HG03060 (cell line): ENCODE data around the gene GRAPL.
"Not testable (repeated sequence)": the region's sequence is repeated elsewhere in the genome, so short reads cannot be mapped to it uniquely, and the experiment has no call there.

Source experiments
- ATAC-seq: cut with Tn5 transposase; IDR thresholded peaks from one replicate; pipeline ENCODE4 v1.9.1; 2021; ENCODE audit warnings: low read depth, moderate number of reproducible peaks; ENCODE audit not compliant: unreplicated experiment

GRAPL gene

DNA sequence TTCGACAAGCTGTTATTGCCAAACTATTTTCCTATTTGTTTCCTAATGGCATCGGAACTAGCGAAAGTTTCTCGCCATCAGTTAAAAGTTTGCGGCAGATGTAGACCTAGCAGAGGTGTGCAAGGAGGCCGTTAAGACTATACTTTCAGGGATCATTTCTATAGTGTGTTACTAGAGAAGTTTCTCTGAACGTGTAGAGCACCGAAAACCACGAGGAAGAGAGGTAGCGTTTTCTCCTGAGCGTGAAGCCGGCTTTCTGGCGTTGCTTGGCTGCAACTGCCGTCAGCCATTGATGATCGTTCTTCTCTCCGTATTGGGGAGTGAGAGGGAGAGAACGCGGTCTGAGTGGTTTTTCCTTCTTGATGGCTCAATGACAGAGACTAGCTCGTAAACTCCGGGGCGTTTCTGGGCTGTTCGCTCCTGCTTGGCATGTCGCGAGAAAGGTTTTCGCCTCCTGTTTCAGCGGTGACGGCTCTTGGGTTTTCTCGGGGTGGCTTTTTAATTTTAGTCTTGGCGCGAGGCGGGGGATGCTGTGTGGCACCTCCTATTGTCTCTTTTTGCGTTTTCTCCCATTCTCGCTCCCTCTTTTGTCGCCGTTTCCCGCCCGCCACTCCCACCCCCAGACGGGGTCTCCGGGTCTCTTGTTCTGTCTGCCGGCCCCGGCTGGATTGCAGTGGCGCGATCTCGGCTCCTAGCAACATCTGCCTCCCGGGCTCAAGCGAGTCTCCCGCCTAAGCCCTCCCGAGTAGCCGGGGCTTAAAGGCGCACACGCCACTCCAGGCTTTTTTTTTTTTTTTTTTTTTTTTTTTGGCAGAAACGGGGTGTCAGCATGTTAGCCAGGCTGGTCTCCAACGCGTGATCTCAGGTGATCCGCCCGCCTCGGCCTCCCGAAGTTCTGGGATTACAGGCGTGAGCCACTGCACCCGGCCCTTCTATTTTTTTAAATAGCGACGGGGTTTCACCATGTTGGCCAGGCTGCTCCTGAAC, 60.8 kb downstream of the GRAPL start:
- peak; percentile 38 for ATAC-seq

GRCh38 chr17:19188870-19189708, 61.7 kb downstream of the GRAPL start:
- peak; percentile 45 for ATAC-seq

DNA sequence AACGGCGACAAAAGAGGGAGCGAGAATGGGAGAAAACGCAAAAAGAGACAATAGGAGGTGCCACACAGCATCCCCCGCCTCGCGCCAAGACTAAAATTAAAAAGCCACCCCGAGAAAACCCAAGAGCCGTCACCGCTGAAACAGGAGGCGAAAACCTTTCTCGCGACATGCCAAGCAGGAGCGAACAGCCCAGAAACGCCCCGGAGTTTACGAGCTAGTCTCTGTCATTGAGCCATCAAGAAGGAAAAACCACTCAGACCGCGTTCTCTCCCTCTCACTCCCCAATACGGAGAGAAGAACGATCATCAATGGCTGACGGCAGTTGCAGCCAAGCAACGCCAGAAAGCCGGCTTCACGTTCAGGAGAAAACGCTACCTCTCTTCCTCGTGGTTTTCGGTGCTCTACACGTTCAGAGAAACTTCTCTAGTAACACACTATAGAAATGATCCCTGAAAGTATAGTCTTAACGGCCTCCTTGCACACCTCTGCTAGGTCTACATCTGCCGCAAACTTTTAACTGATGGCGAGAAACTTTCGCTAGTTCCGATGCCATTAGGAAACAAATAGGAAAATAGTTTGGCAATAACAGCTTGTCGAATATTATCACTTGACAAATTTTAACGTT, 62.5 kb downstream of the GRAPL start:
- ATAC-seq, result not testable (repeated sequence)

GRCh38 chr17:19196382-19197204, 69.2 kb downstream of the GRAPL start:
- not testable (repeated sequence) for ATAC-seq

GRCh38 chr17:19202448-19202847, 75.1 kb downstream of the GRAPL start:
- ATAC-seq, result peak; percentile 70

GRCh38 chr17:19203429-19203828, 76.0 kb downstream of the GRAPL start:
- not testable (repeated sequence) for ATAC-seq
